PFSK-1 (cell line): ENCODE measurements around the gene TM6SF1.

ENCODE experiments used
- FOXP2 ChIP-seq: optimal IDR thresholded peaks from 2 replicates; pipeline ENCODE3; 2011; ENCODE audit warnings: borderline replicate concordance, control low read depth, inconsistent platforms; ENCODE audit not compliant: insufficient read depth; ENCODE audit errors: extremely low read length, extremely low read depth
- POLR2AphosphoS5 ChIP-seq: IDR thresholded peaks from 2 replicates; pipeline ENCODE4 v1.6.1; 2012; ENCODE audit warnings: low read depth, mild to moderate bottlenecking, control low read depth, low read length, moderate library complexity
- SIN3A ChIP-seq: IDR thresholded peaks from 2 replicates; pipeline ENCODE4 v1.6.1; 2012; ENCODE audit warnings: mild to moderate bottlenecking, low read length, moderate library complexity, borderline replicate concordance; ENCODE audit not compliant: insufficient read depth
- TAF1 ChIP-seq: IDR thresholded peaks from 2 replicates; pipeline ENCODE4 v1.6.1; 2012; ENCODE audit warnings: low read length, control low read depth, borderline replicate concordance; ENCODE audit not compliant: insufficient read depth
- TF ChIP-seq, protein P1 (sequence below), 2 experiments: IDR thresholded peaks; 2 replicates each; pipeline versions ENCODE4 v1.6.1 to v1.8.0; 2011 to 2012; ENCODE audit warnings: low read depth in 2 of 2, low read length in 2 of 2, control low read depth in 1 of 2, inconsistent platforms in 1 of 2, mild to moderate bottlenecking in 1 of 2, moderate library complexity in 1 of 2; ENCODE audit not compliant: insufficient read depth in 1 of 2

Gene TM6SF1

DNA sequence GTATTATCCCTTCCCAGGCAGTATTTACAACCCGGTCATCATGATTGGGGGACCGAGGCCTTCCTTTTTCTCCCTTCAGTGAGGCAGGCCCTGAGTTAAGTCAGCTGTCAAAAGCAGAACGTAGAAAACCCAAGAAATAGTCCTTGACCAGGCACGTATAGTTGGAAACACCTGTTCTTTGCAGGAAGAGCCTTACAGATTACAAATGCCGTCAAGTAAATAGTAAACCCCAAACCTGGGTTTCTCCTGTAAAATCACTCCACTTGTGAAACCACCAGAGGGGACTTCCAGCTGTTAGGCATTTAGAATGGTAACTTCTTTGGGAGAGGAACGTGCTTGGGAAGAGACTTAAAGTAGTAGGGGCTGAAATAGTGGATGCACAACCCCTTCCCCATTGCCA is 39.4 kb upstream of the TM6SF1 start:
- no peak for TF ChIP-seq FOXP2
- no peak for TF ChIP-seq TAF1
- no peak for TF ChIP-seq POLR2AphosphoS5
- TF ChIP-seq, protein P1, sequence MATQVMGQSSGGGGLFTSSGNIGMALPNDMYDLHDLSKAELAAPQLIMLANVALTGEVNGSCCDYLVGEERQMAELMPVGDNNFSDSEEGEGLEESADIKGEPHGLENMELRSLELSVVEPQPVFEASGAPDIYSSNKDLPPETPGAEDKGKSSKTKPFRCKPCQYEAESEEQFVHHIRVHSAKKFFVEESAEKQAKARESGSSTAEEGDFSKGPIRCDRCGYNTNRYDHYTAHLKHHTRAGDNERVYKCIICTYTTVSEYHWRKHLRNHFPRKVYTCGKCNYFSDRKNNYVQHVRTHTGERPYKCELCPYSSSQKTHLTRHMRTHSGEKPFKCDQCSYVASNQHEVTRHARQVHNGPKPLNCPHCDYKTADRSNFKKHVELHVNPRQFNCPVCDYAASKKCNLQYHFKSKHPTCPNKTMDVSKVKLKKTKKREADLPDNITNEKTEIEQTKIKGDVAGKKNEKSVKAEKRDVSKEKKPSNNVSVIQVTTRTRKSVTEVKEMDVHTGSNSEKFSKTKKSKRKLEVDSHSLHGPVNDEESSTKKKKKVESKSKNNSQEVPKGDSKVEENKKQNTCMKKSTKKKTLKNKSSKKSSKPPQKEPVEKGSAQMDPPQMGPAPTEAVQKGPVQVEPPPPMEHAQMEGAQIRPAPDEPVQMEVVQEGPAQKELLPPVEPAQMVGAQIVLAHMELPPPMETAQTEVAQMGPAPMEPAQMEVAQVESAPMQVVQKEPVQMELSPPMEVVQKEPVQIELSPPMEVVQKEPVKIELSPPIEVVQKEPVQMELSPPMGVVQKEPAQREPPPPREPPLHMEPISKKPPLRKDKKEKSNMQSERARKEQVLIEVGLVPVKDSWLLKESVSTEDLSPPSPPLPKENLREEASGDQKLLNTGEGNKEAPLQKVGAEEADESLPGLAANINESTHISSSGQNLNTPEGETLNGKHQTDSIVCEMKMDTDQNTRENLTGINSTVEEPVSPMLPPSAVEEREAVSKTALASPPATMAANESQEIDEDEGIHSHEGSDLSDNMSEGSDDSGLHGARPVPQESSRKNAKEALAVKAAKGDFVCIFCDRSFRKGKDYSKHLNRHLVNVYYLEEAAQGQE (IDR thresholded peaks at IDR 0.05; ENCODE audit: insufficient read depth in 1 of 2, low read depth in 2 of 2, low read length in 2 of 2) = no peak
- no peak for TF ChIP-seq SIN3A

DNA sequence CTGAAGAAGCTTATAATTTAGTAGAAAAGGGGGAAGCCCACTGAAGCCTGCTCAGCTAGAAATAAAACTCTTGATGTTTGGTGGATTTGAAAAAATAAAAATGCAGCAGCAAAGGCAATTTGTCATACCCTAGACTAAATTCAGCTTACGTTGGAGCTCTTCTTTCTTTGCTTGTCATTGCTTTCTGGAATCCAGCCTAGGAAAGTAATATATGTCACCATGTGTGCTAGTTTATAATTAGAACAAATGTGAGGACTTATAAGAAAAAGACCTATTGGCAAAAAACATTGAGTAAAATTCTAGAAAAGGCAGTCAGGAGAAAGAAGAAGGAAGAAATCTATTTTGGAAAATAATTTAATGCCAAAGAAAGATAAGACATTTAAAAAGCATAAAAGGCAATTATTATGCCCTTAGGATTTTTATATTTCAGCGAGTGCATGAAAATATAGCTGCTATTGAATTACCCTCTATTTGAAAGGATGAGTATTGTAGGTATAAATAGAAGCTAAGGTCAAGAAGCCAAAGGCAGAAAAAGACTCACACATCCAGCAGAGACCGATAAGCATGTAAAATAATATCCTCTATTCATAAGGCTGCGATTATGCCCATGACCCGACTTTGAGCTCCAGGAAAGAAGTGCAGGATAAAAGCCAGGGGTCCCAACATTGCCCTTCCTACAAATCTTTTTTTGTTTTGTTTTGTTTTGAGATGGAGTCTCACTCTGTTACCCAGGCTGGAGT is 29.8 kb upstream of the TM6SF1 start:
- TF ChIP-seq FOXP2 = no peak
- TF ChIP-seq POLR2AphosphoS5 = no peak
- TF ChIP-seq SIN3A = no peak
- TF ChIP-seq TAF1 = no peak
- TF ChIP-seq, protein P1 (IDR thresholded peaks at IDR 0.05; ENCODE audit: insufficient read depth in 1 of 2, low read depth in 2 of 2, low read length in 2 of 2) = no peak

DNA sequence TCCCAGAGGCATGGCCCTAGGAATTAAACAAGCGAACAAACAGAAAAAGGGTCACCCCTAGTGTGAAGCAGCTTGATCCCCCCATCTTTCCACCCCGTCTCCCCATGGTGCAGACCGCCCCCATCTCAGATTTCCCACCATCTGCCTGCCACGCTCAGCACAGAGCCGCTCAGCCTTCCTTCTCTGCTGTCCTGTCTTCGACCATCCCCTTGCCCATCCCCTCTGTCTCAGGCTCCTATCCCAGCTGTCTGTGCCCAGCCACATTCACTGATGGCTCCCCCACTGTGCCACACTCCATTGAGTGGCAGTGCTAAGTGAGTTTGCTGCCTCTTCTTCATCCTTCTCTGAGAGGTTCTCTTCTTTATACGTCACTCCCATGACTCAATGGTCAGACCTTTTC is 28.7 kb upstream of the TM6SF1 start:
- TF ChIP-seq SIN3A = no peak
- TF ChIP-seq, protein P1 (IDR thresholded peaks at IDR 0.05; ENCODE audit: insufficient read depth in 1 of 2, low read depth in 2 of 2, low read length in 2 of 2) = no peak

DNA sequence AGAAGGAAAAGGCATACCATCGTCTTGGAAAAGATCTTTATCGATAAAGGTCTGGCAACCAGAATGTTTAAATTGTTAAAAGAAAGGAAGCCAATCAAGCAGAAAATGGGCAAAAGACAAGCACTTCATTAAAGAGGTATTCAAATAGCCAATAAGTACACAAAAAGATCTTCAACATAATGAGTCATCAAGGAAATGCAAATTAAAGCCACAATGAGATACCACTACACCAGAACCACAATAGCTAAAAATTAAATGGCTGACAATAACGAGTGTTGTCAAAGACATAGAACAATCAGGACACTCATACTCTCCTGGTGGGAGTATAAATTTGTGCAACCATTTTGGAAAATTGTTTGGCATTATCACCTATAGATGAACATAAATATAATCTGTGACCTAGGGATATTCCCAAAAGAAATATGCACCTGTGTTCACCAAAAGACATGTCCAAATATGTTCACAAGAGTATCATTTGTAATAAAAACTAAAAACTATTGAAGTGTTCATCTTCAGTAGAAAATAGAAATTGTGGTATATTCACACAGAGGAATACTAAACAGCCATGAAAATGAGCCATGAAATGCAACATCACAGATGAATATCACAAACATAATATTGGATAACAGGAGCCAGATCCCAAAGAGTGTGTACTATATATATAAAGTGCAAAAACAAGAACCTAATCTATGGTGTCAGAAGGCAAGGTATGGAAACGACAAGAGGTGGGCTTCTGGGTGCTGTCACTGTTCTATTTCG is 26.0 kb upstream of the TM6SF1 start:
- TF ChIP-seq, protein P1 (IDR thresholded peaks at IDR 0.05; ENCODE audit: insufficient read depth in 1 of 2, low read depth in 2 of 2, low read length in 2 of 2) = no peak
- TF ChIP-seq SIN3A (no peak), TAF1 (no peak), FOXP2 (no peak), POLR2AphosphoS5 (no peak)
